Activated CD4-positive, alpha-beta T cell treated with anti-CD3 and anti-CD28 coated beads, Interleukin-10, Interleukin-2, amounts not matched to agents 100 ng/mL and 50 ng/mL, durations not matched to agents 16 hours and 8 hours (primary cell): ENCODE measurements around the gene FAM120B.
"Not testable (repeated sequence)": the region's sequence is repeated elsewhere in the genome, so short reads cannot be mapped to it uniquely, and the experiment has no call there.

Experiments used
- DNase-seq: peaks from one replicate; pipeline ENCODE4 v3.0.0-alpha.2; 2020

FAM120B gene

DNA sequence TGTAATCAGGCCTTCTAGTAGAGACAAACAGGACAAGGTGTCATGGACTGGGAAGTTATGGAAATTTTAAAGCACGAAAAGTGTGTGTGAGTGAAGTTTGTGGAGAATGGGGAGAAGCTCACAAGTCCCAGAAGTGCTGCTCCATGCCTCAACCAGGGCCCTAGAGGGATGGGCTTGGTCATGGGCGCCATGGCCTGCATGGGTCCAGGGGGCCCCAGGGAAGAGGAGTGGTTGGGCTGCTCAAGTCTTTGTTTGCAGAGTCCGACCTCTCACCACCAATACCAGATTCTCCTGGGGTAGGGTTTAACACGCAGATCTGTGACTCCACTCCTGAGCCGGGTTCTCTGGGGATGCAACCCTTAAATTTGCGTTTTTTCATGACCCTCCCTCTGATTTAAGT, 88.4 kb downstream of the FAM120B start:
- DNase-seq, result no peak

DNA sequence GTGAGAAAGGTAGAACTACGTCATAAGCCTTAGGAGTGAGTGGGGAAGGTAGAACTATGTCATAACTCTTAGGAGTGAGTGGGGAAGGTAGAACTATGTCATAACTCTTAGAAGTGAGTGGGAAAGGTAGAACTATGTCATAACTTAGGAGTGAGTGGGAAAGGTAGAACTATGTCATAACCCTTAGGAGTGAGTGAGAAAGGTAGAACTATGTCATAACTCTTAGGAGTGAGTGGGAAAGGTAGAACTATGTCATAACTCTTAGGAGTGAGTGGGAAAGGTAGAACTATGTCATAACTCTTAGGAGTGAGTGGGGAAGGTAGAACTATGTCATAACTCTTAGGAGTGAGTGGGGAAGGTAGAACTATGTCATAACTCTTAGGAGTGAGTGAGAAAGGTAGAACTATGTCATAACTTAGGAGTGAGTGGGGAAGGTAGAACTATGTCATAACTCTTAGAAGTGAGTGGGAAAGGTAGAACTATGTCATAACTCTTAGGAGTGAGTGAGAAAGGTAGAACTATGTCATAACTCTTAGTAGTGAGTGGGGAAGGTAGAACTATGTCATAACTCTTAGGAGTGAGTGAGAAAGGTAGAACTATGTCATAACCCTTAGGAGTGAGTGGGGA, 92.3 kb downstream of the FAM120B start:
- DNase-seq, result not testable (repeated sequence)

DNA sequence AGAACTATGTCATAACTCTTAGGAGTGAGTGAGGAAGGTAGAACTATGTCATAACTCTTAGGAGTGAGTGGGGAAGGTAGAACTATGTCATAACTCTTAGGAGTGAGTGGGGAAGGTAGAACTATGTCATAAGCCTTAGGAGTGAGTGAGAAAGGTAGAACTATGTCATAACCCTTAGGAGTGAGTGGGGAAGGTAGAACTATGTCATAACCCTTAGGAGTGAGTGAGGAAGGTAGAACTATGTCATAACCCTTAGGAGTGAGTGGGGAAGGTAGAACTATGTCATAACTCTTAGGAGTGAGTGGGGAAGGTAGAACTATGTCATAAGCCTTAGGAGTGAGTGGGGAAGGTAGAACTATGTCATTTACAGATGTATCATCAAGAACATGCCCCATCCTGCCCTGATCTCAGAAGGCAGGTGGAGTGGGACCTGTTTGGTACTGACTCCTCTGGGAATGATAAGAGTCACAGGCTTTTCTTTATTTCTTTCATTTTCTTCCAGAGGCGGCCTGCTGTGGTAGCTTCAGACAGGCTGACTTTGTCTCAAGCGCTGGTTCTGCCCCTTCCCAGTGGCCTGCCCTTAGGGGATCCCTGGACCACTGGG, 93.5 kb downstream of the FAM120B start:
- DNase-seq, result not testable (repeated sequence)

DNA sequence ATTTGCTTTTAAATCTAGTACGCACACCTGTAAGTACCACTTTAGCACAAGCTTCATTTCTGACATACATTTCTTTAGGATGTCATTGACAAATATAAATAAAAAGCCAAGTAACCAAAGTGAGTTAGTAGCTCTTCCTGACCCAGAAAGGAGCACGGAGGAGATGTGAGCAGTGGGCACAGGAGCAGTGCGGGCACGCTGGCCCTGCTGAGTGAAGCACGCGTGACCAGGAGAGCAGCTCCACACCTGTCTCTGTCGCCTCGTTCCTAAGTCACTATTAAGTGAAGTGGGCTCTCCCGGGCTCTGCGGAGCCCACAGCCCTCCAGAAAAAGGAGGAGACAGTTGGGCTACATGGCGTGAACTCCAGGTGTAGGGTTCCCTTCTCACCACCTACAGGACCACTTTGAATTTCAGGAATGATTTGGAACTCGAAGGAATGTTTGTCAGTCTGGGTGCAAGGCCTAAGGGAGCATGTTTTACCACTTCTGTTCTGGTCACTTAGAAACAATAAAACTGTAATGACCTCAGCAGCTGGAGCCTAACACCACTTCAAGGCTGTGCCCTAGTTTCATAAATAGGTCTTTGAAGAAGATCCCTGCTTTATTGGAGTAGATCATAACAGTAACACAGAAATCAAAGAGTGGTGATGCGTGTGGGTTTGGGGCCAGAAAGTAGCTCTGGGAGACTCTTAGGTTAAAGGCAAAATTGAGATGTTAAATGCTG, 95.9 kb downstream of the FAM120B start:
- DNase-seq, result no peak

DNA sequence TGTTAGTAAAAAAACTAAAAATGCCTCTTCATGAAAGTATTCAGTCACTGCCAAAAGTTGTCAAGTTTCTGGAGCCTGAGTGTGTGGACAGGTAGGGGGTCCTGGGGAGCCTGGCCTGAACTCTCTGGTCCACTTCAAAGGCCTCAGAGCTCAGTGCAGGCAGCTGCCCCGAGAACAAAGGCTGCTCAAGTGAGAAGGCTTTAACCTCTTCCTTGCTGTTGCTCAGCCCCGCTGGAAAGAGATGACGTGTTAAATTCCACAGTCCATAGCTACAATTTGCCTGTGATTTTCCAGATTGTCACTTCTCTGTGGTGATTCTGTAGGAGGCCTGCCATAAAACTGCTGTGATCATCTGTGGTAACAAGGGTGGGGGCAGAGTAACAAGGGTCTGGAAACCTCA, 96.9 kb downstream of the FAM120B start:
- DNase-seq, result no peak

DNA sequence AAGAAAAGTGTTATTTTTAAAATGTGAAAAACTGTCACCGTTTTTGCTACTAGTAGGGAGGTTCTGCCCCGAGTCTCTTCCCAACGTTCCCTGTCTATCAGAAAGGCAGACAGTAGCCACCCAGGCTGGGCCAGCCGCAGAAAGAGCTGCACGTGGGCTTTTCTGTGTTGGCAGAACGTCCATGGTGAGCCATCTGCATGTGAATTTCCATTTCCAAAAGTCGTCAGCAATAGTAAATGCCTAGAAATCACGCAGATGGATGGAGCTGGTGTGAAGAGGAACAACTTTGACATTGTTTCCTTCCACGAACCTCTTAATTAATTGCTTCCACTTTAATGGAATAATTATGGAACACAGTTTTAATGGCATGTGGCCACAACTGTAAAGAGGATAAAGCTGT, 97.5 kb downstream of the FAM120B start:
- no peak for DNase-seq

DNA sequence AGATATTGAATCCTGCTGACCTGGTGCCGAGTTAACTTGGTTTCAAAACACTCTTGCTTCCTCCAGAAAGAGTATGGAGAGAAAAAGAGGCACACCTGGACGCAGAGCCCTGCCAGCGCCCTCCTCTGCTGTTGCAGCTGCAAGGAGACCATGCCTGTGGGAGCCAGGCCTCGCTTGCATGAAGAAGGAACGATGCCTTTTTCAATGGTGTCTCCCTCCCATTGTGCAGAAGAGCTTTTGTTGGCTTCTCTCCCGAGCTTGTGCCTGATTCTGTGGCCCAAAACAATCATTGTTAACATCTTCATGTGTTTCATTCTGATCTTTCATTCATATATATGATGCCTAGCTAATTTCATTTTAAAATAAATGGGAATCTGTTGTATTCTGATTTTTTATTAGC, 98.1 kb downstream of the FAM120B start:
- no peak for DNase-seq

DNA sequence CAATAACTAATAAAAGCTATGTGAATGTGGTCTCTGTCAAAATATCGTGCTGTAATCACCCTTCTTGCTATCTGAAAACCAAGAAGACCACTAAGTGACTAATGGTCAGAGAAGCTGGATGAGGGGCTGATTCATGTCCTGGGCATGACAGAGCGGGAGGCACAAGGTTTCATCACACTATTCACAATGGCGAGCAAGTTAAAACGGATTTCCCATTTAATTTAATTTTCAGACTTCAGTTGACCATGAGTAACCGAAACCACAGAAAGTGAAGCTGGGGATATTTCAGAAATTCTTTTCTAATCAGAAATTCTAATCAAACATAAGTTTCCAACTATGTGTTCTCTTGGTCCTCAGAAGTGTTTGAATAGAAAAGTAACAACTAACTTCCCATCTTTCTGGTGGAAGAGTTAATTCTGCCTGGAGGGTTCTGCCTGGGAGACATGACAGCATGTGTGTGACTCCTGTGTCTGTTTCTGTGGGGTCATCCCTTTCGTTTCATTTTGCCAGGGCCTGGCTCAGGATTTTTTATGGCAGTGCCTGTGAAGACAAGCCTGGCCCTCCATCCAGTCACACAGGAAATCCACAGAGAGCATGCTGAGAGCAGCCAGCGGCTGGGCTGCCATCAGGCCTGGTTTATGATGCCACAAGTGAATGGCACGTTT, 98.9 kb downstream of the FAM120B start:
- DNase-seq, result no peak

DNA sequence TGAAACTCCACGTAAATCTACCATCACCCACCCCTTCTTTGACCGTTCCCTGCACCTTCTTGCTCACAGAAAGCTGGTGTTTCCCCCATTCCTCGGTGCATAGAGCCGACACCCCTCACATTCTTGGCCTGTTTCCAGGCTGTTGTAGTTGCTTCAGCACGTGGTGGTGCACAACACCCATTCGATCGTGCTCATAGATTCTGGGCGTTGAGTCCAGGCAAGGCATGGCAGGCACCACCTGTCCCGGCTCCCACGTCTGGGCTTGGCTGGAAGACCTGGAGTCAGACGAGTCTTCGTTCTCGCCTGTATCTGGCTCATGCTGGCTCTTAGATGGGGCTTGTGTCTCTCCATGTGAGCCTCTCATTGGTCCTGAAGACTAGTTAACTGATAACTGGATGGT, 100.6 kb downstream of the FAM120B start:
- no peak for DNase-seq

DNA sequence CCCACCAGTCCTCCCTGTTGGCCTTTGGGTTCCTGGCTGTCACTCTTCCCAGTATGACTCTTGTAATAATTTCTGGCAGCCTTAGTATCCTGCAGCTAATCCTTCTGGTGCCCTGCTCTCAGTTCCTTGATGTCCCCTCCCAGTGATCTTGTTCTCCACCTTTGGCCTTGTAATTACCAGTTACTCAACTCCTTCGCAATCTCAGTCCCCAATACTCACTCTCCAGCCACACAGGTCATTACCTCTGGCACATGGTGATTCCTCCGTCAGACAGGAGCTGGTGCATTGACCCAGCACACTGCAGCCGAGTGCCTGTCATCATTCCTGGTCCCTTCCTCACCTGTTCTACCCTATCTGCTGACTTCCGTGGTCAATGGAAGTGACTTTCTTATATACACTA, 101.4 kb downstream of the FAM120B start:
- DNase-seq, result no peak

DNA sequence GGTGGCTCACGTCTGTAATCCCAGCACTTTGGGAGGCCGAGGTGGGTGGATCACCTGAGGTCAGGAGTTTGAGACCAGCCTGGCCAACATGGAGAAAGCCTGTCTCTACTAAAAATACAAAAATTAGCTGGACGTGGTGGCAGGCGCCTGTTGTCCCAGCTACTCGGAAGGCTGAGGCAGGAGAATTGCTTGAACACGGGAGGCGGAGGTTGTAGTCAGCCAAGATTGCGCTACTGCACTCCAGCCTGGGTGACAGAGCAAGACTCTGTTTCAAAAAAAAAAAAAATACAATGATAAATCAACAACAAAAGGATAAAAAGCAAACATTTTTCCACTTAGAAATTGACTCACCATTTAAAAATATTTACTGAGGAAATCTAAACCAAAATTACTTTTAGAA, 103.2 kb downstream of the FAM120B start:
- DNase-seq, result not testable (repeated sequence)

DNA sequence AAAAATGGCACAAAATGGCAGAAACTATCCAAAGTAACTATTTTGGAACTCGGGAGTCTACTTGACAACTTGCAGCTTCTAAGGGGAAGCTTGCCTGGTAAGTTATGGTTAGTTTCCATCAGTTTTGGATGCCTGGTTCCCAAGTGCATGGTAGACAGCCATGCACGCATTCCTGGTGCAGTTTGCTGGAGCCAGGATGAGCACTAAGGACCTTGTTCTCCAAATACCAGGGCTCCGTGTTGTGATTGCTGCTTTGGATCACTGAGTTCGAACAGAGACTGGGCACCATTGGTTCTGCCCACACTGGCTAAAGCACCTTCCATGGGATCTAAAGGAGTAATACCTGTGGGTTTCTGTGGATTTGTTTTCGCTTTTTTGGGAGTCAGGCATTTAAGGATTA, 103.7 kb downstream of the FAM120B start:
- no peak for DNase-seq

DNA sequence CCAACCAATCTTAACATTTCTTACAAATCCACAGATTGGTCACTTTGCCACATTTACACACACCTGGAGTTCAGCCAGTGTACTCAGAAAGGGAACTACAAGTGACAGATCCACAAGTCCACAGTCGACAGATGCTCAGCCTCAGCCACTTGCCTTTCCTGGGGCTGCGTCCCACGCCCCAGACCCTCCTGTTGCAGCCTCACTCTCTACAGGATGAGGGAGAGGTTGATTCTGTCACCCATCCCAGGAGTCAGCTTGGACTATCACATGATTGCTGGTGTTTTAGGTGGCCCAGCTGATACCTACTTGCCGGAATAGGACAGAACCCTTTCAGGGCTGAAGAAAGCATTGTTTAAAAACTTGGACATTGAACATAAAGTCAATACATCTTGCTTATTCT, 108.8 kb downstream of the FAM120B start:
- DNase-seq, result no peak

DNA sequence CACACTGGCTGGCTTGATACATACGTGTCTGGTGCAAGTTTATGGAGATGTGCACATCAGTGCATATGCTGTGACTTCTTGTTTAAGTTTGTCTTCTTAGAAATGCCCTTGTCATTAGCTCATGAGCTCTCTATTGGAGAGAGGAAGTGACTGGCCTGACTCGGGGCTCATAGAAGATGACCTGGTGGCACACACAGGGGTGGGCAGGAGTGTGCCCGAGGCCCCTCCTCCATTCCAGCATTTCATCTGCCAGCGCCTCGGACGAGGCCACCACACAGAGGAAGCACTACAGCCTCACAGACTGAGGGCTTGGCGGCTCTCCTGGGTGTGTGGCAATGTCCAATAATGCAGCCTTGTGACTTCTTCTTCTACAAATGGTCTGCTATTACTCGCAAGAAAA, 109.7 kb downstream of the FAM120B start:
- DNase-seq, result no peak

DNA sequence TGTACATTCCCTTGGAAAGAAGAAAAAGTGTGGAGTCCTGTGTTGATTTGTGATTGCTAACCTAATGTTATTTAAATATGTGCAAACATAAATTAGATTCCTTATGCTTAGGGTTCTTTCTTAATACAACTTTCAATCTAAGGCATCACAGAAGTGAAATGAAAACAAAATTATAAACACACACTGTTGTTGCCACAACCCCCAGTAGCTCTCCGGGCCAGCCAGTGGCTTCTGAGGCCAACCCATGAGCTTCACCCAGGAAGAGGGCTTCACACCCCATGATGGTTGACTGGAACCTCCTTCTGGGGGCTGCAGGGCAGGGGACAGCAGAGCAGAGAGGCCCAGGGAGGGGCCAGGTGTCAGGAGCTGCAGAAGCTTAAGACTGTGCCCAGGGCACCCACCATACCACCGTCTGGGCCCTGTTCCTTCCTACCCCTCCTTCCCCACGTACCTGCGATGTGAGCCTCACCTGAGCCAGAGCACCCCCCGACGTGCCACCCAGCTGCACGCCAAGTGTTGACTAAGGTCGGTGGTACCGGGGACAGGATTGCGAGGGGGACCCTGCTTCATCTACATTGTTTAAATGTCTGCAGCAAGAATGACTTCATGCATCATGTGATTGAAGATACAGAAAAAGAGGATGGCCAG, 110.5 kb downstream of the FAM120B start:
- no peak for DNase-seq

DNA sequence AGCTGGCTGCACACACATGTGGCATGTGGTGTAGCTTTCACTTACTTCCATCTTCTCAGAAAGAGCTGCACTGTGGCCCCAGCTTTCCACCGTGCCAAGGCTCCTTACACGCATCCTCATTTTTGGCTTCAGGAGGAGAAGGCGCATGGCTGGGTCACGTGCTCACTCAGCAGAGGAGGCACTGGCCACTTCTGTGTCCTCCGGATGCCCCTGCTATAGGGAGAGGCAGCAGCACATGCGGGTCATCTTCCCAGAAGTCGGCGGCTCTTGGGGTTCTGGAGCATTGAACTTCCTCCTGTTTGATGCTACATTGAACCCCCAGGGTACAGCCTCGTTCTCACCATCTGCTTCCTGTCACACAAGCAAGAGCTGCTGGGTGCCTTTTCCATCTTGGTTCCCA, 111.3 kb downstream of the FAM120B start:
- no peak for DNase-seq

DNA sequence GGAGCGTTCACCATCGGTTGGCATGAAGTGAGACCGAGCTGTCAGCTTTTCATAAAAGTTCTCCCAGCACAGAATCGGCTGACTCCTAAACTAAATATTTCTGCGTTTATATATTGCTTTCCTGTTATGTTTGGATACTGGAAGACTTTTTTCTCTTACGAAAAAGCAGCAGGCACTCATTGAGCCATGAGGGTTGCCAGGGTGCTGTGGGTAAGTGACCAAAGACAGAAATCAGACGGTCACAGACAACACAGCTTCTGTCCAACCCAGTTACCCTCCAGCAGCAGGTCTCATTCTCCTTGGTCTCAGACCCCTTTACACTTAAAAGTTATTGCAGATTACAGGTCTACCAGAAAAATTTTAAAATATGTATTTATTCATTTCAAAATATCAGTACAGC, 113.7 kb downstream of the FAM120B start:
- no peak for DNase-seq

DNA sequence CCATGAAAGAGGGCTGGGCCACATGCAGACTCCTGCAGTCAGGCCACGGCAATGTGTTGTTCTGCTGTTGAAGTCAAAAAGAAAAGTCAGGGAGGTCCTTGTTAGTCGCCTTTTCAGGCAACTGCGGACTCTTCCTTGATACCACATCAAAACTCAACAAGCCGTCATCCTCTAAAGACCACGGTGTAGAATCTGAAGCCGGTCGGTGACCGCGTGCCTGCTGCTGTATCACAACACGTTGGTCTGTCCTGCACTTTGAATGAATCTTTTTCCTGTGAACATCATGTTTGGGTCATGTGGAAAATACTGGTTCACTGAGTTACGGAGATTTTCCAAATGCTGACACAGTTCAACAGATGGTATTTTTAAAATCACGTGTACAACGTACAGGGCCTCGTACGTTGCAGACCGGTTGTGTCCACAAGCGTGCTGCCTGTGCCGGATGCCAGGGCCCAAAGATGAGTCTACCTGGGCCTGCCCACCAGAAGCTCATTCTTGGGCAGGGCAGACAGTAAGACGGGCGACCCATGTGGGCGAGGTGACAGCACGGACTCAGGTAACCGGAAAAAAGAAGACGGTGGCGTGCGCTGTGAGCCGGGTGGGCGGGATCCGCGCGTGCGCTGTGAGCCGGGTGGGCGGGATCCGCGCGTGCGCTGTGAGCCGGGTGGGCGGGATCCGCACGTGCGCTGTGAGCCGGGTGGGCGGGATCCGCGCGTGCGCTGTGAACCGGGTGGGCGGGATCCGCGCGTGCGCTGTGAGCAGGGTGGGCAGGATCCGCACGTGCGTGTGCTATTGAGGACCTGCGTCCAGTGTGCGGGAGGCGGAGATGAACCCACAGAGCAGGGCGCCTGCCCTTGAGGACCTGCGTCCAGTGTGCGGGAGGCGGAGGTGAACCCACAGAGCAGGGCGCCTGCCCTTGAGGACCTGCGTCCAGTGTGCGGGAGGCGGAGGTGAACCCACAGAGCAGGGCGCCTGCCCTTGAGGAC, 114.5 kb downstream of the FAM120B start:
- no peak for DNase-seq

DNA sequence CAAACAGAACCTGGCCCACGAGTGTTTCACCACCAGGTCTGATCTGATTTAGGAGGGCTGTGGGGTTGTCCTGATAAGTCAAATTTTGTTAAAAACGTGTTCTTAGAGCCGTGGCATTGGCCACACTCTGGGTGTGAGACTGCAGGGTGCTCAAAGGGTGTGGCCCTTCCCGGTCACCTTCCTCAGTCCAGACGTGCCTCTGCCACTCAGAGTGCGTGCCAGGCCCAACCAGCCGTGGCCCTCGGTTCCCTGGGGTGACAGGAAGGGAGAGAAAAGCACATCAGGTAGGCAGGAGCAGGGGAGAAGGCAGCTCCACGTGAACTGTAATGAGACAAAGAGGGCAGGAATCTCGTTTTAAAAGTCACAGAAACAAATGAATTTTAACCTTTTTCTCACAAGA, 115.4 kb downstream of the FAM120B start:
- no peak for DNase-seq

DNA sequence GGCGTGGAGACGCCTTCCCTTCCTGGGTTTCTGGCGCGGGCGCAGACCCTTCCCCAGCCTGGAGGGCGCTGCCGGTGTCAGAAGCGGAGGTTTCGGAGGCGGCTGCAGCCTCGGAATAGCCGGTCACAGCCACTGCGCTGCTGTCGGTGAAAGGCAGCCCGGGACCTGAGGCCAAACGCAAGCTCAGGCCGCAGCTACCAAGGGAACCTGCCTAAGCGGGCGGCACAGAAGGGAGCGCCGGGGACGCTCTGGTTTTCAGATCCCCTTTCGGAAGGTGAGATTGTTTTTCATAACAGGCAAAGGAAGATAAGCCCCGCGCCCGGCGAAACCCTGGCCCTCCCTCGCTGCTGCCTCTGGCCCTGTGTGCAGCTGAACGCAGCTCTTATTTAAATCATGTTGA, 116.5 kb downstream of the FAM120B start:
- no peak for DNase-seq

DNA sequence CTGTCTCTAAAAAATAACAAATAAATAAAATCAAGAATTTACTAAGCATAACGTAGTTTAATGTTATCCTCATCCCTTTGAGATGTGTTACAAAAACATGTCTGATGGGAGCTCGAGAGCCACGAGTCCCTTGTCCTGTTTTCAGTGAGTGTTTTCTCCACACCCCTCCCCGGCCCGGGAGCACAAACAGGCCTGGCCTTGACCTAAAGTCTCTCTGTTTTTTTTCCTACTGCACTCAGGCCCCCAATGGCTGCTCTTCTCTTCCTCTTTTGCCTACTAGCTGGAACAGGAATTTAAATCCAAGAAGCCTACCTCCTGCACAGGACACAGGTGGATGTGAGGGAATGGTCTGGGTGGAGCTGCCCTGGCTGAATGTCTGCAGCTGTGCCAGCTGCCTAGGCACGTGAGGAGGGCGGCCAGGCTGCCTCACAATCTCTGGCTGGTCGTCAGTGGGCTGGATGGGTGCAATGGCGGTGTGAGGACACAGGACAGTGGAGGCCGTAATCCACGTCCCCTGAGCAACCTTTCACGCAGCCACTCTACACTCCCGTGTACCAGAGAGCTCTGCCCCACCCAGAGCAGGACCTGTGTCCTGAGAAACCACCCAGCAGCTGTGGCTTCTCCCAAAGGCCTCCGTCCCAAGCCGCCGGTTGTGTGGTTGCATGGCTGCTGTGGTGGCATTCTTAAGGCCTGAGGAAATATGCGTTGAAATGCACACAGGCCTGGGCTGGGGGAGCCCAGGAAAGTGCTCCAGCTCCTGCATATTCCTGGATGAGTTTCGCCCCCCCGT, 117.5 kb downstream of the FAM120B start:
- no peak for DNase-seq
